DMS 273 (cell line): ENCODE measurements around the gene PCCA.
"Not testable (repeated sequence)": the region's sequence is repeated elsewhere in the genome, so short reads cannot be mapped to it uniquely, and the experiment has no call there.

ENCODE experiments used
- DNase-seq: peaks from one replicate; lab custom pipeline; 2025; ENCODE audit not compliant: unreplicated experiment; lab: John Stamatoyannopoulos, UW

The PCCA gene

DNA sequence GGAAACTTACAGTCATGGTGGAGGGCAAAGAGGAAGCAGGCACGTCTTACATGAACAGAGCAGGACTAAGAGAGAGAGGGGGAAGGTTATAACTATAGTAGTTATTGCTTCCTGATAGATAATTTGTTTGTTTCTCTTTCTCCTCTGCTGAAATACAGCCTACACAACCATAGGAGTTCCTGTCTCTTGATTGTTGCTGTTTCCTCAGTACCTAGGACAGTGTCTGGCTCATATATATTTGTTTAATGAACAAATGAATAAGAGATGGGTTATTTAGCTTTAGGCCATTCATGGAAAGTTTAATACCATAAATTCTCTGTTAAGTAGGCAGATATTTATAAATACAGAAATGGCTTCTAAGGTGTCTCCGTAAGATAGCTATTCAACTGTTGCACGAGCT is 95.2 kb downstream of the PCCA start:
- no peak for DNase-seq

DNA sequence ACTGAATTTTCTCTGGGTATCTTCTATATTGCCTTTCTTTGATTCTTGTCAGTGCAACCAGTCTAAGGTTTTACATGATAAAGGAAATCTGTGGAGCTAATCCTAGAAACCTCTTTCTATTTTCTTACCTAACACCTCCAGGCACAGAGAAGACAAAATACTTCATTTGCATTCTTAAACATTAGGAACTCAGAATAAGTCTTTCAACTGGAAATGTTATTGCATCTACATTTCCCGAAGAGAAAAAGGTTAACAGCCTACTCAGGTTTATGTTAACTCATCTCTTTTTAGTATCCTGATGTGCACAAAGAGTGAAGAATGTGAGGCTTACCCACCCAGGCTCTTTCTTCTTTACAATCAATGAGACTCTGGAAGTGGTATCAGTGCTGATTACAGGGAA is 106.7 kb downstream of the PCCA start:
- DNase-seq = no peak

DNA sequence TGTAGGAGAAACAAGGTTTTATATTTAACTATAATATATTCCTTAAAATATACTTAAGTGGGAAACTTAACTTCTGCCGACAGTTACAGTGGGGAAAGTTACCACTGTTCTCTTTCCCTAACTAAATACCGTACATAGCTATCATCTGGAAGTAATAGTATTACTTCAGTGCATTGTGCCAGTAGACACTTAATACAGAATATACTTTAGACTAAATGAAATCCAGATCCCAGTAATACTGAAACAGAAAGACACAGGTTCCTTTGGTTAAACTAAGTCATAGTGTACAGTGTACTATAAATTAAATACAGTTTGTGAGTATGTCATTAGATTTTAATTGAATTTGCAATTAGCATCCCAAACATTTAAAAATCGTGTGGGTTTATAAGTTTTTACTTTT is 107.5 kb downstream of the PCCA start:
- no peak for DNase-seq

DNA sequence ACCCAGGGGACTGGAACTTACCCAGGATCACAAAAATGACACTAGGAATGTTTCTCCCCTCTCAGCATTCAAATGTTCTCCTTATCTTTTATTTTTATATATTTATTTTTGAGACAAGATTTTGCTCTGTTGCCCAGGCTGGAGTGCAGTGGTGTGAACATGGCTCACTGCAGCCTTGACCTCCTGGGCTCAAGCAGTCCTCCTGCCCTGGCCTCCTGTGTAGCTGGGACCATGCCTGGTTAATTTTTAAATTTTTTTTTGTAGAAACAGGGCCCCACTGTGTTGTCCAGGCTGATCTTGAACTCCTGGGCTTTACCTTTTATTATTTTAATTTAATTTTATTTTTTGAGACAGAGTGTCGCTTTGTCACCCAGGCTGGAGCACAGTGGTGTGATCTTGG is 108.2 kb downstream of the PCCA start:
- DNase-seq = no peak

DNA sequence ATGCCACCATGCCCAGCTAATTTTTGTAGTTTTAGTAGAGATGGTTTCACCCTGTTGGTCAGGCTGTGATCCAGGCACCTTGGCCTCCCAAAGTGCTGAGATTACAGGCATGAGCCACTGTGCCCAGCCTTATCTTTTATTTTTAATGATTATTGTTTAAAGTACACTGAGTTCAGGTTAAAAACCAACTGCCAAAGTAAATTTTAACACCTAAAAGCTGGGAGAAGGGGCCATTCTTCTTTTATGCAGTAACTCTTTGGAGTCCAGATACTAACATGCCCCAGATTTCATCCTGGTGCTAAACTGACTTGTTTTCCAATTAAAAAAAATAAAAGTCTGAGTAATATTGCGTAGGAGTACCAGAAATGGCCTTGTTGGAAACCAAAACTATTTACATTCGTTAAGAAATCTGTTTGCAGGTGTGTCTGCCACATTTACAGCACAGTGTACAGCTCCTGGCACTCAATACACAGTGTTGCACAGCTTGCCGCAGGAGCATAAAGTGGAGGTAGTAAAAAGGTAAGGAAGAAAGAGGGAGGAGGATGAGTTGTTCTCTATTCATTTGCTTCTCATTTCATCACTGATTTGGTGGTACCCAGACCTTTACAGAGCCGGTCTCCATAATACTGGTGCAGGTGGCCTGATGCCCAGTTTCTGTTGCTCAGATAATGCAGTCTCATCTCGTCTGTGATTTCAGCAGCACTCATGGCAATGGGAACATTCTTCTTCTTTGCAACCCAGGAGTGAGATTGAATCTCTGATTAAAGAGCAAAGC is 108.9 kb downstream of the PCCA start:
- no peak for DNase-seq

DNA sequence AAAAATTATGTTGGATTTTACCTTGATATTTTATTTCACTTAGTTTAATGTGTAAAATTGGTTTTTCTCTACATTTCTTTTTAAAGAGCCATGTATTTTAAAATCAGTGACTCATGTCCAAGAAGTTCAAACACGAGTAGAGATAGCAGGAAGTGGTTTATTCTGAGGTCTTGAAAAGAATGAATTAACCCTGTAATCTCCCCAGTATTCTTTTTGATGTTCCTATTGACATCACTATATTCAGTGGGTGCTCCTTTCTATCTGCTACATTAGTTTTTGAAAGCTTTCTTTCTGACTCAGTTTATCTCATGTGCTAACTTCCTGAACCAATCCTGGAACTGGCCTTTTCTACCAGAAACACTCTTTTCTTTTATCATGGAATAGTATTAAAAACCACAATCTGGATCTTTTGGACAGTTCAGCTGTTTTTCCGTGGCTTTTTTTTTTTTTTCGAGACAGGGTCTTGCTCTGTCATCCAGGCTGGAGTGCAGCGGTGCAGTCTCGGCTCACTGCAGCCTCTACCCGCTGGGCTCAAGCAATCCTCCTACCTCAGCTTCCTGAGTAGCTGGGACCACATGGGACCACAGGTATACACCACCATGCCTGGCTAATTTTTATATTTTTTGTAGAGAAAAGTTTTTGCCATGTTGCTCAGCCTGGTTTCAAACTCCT is 114.9 kb downstream of the PCCA start:
- no peak for DNase-seq

DNA sequence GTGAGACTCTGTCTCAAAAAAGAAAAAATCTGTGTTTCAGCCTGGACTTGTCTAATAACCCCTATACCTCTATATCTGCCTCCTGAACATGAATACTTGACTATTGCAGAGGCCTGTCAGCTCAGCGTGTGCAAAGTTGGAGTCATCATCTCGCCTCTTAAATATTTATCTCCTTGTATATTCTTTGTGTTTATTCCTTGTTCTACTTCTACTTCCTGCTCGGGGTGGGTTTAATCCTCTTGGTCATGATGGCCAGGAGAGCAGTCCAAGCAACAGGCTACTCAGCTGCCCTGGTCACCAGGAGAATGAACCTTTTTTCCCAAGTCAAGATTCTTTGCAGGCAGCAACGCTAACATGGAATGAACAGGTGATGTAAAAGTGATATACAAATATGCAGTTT is 119.1 kb downstream of the PCCA start:
- no peak for DNase-seq

DNA sequence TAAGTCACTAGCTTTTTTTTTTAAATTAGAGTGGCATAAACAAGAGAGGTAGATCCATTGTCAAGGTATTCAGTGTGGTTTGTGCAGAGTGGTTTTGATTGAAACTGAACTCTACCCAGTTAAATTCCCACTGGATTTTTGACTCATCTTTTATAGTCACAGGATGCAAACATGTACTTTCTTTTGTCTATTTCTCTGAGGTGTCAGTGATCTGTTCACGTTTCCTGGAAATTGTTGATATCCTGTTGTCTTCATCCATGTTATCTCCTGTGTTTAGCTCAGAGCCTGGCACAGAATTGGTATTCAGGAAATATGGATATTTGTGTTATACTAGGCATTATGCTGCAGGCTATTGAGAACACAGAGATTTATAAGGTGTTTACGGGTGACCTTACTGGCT is 119.7 kb downstream of the PCCA start:
- no peak for DNase-seq

DNA sequence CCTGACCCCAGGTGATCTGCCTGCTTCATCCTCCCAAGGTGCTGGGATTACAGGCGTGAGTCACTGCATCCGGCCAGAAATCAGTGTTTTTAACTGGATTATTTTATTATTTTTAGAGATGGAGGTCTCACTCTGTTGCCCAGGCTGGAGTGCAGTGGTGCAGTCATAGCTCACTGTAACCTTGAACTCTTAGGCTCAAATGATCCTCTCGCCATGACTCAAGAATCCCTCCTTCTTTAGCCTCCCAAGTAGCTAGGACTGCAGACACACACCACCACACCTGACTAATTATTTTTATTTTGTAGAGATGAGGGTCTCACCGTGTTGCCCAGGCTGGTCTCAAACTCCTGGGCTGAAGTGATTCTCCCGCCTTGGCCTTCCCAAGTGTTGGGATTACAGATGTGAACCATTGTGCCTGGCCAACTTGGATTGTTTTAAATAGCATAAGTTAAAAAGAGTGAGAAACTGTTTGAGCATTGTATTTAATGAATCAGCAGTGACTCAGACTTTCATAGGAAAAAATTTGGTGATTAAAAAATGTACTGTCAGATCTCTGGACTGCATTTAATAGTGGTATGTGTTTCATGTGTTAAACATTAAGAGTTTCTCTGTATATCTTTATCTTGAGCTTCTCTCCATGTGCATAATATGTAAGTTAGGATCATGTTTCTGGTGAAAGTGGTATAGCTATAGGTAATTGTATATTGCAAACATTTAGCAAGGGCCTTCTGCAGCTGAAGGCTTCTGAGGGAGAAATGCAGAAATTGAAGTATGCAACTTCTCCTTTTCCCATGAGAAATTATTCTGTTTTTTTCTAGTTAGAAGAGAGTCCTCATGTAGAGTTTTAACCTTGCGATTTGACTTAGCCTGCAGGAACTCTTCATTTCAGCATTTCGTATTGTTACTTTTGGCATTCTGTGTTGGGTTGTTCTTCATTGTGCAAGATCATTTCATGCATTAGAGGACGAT is 121.2 kb downstream of the PCCA start:
- no peak for DNase-seq

DNA sequence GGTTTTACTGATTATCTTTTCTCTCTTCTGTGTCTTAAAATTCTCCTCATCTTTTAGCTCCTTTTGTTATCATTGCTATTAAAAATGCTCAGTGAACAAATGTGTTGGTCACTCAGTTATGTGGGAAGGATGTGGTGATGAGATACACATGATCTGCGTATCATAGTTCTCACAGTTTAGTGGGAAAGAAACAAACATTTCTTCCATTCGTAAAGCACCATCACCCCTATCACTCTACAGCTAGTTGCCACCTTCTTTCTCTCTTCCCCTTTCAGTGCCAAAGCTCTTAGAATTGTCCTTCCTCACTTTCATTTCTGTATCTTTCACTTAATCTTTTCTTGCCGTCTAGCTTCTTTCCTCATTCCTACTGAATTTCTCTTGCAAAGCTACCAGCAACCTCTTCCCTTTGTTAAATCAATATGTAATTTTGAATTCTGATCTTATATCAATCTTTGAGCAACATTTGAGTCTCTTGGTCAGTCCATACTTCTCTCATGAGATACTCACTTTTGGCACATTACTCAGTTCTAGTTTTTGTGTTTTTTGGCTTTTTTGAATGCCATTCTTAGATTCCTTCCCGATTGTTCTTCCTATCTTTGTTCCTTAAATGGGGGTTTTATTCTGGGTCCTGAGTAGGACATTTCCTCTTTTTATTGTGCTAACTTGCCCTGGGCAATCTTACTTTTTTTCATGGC is 122.3 kb downstream of the PCCA start:
- DNase-seq = no peak

DNA sequence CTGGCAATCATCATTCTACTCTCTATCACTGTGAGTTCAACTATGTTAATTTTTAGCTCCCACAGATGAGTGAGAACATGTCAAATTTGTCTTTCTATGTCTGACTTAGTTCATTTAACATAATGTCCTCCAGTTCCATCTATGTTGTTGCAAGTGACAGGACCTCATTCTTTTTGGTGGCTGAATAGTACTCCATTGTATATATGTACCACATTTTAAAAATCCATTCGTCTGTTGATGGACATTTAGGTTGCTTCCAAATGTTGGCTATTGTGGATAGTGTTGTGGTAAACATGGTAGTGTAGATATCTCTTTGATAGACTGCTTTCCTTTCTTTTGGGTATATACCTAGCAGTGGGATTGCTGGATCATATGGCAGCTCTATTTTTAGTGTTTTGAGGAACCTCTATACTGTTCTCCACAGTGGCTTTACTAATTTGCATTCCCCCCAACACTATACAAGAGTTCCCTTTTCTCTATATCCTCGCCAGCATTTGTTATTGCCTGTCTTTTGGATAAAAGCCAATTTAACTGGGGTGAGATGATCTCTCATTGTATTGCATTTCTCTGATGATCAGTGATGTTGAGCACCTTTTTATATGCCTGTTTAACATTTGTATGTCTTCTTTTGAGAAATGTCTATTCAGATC is 124.1 kb downstream of the PCCA start:
- DNase-seq = no peak

DNA sequence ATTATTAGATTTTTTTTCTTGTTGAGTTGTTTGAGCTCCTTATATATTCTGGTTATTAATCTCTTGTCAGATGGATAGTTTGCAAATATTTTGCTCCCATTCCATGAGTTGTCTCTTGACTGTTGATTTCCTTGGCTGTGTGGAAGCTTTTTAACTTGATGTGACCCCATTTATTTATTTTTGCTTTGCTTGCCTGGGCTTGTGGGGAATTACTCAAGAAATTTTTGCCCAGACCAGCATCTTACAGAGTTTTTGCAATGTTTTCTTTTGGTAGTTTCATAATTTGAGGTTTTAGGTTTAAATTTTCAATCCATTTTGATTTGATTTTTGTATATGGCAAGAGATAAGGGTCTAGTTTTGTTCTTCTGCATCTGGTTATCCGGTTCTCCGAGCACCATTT is 124.7 kb downstream of the PCCA start:
- no peak for DNase-seq

DNA sequence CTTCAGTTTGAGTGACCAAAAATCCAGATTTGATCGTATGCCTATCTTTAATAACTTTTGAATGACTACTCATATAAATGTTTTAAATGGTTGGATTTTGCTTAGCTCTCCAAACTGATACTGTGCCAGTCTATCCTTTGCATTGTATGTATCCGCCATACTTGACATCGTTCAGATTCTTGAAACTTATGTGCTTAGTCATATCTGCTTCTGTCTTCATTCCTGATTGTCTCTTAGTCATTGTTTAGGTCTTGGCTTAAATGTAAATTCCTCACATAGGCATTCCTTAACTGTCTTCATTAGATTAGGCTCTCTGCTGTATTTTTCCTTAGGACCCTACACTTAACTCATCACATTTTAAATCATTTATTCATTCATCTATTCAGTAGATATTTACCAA is 126.0 kb downstream of the PCCA start:
- DNase-seq = no peak

DNA sequence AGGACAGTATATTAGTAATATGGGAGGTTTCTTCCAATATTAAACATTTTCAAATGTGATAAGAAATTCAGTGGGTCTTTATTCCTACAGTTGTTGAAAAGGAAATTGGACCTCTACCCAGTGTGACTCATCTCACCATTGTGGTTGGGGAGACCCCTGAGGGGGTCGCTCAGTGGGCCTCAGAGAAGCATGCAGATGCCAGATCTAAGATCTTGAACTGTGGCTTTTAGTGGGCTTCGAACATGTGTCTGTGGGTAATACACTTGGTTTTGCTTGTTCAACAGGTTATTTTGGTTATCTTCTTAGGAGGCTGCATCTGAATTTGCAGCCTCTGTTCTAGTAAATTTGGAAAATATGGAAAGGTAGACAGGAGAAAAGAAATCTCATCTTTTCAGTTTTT is 132.3 kb downstream of the PCCA start:
- no peak for DNase-seq

DNA sequence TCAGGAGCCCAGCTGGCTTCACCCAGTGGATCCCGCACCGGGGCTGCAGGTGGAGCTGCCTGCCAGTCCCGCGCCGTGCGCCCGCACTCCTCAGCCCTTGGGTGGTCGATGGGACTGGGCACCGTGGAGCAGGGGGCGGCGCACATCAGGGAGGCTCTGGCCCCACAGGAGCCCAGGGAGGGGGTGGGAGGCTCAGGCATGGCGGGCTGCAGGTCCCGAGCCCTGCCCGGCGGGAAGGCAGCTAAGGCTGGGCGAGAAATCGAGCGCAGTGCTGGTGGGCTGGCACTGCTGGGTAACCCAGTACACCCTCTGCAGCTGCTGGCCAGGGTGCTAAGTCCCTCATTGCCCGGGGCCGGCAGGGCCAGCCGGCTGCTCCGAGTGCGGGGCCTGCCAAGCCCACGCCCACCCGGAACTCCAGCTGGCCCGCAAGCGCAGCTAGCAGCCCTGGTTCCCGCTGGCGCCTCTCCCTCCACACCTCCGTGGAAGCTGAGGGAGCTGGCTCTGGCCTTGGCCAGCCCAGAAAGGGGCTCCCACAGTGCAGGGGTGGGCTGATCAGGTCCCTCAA is 135.2 kb downstream of the PCCA start:
- DNase-seq = not testable (repeated sequence)

DNA sequence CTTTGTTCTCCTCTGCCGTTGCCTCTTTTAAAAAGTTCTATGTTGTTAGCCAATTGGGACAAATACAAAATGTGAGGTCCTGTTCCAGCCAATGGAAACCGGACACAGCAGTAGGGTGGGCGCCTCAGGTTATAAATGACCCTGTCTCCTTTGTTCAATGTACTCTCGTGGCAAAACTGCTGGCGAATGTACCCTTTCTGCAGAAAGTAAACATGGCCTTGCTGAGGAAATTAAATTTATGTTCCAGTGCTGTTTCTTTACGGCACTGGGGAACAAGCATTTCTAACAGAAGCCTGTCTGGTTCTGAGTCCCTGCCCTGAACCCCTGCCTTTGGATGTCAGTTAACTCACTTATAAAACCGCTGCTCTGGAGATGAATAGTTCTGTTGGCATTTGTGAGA is 140.7 kb downstream of the PCCA start:
- no peak for DNase-seq

DNA sequence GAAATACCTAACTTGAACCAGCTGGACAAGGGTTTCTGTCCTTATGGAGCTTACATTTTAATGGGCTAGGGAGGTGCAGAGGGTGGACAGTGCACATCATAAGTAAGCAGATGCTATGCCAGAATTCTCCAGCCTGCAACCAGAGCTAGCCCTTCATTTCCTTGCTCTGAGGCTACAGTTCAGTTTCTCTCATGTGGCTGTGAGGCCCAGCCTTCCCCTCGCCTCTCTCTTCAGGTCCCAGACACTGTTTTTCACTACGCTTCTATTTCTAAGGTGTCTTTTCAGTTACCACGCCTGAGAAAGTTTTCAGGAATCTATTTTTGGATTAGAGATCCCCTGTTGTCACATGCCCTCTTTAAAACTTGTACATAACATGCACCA is 141.9 kb downstream of the PCCA start:
- DNase-seq = peak; percentile 28

DNA sequence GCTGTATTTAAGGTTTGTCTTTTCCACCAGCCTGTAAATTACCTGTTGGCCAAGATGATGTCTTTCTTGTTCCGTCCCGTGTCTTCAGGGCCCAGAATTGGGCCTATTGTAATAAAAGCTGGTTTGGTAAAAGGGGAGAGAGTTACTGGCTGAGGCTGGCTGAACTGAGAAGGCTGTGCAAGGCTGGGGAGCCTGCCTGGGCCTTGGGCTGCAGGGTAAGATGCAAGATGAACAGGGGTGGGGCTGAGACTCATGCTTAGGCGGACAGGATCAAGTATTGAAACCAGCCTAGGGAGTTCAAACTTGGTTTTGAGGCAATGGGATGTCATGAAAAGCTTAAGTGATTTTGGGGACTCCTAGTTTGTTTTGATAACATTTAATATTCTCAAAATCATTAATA is 142.3 kb downstream of the PCCA start:
- DNase-seq = peak; percentile 3

DNA sequence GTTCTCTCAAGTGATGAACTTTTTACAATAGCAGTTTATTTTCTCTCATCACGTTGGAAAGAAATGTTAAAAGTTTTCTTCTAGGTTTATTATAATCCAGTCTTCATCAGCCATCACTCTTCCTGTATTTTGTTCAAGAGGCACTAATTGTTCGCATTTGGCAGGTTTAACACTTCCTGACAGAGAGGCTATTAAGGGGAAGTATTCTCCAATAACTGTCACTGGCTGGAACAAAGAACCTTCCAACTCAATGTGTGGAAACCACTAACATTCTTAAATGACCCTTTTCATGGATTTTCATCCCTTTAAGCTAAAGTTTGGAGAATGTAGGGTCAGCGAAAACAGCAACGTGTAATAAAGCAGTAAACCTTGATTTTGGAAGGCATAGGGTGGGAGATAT is 145.1 kb downstream of the PCCA start:
- peak; percentile 2 for DNase-seq

DNA sequence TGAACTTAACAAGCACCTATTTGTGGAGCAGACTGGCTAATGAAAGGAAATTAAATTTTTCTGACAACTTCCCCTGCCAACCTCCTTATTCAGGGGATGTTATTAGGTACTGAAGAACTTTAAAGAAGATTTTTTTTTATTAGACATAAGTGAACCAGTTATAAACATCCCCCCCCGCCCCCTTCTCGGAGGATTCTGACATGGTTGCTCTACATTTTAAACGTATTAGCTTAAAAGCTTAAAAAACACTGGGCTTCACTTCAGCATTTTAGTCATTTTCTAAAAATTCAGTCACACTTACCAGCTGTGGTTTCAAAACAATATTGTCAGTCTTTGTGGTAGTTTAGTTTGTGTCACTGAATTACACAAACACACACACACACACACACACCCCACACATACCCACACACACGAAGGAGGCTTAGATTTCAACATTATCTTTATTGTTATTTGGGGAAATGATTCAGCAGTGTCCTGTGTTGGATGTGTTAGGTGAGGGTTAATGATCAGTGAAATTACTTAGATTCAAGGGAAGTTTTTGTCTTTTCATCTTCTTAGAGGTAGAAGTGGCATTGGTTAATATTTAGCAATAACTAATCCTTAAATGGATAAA is 145.7 kb downstream of the PCCA start:
- DNase-seq = no peak
